Tibial artery (tissue), 4 donors: Measurements from ENCODE around the gene TSC1.
A peak's percentile ranks its signal among the peaks of the same experiment; 100 is the strongest.

ENCODE experiments used
- DNase-seq, 2 donors: peaks; one replicate each; pipeline ENCODE4 v3.0.0-alpha.2; 2019
- H3K27ac ChIP-seq, 2 donors: fragments of 200-600 bp; sonication (generic) in 1 of 2; 1 replicate in 1 of 2; 2 replicates in 1 of 2; pipeline ENCODE4 v1.5.1; 2018 to 2019; ENCODE audit warnings: mild to moderate bottlenecking in 1 of 2
- H3K27me3 ChIP-seq, 2 donors: fragments of 200-600 bp; sonication (generic) in 1 of 2; one replicate each; pipeline versions ENCODE4 v1.5.1 to v1.6.0; 2016 to 2019
- H3K36me3 ChIP-seq, 3 donors: fragments of 200-600 bp; sonication (generic) in 2 of 3; one replicate each; pipeline ENCODE4 v1.5.1; 2016 to 2019; ENCODE audit warnings: mild to moderate bottlenecking in 2 of 3
- H3K4me1 ChIP-seq, 4 donors: fragments of 200-600 bp; sonication (generic) in 2 of 4; 1 replicate in 3 of 4; 2 replicates in 1 of 4; pipeline ENCODE4 v1.5.1; 2016 to 2019
- H3K4me3 ChIP-seq, 2 donors: fragments of 200-600 bp; sonication (generic) in 1 of 2; 1 replicate in 1 of 2; 2 replicates in 1 of 2; pipeline ENCODE4 v1.5.1; 2018 to 2019; ENCODE audit warnings: mild to moderate bottlenecking in 2 of 2
- H3K9me3 ChIP-seq, 3 donors: fragments of 200-600 bp; sonication (generic) in 1 of 3; one replicate each; pipeline ENCODE4 v1.5.1; 2016 to 2019
- CTCF ChIP-seq, 2 experiments: fragments of 200-600 bp in 1 of 2; fragments of 450-650 bp in 1 of 2; IDR thresholded peaks; one replicate each; pipeline ENCODE4 v1.5.1; 2017 to 2019; ENCODE audit warnings: antibody characterized with exemption in 2 of 2, mild to moderate bottlenecking in 1 of 2, moderate library complexity in 1 of 2
- intact Hi-C: fragments of 100-400 bp; cut with DNase I; formaldehyde crosslinking; loops from one replicate; pipeline ENCODE4 v1.15.0; 2023; ENCODE audit warnings: low total_unique reads

TSC1 gene

GRCh38 chr9:132857616-132858342 is 86.6 kb downstream of the TSC1 start:
- intact Hi-C loops, result no loop called here
- Histone ChIP-seq H3K4me1 (peaks cover 0 to 6% (median 0%) of the 10 kb centered on the region in 4 donors), H3K27me3 (peaks cover 0 to 14% of the 10 kb centered on the region in 2 donors), H3K36me3 (no peaks in the 10 kb centered on the region), H3K27ac (peak overlapping the region; percentile 20 to 30), H3K4me3 (no peak overlapping the region), H3K9me3 (no peaks in the 10 kb centered on the region)
- TF ChIP-seq CTCF (IDR thresholded peaks at IDR 0.05), result no peak
- DNase-seq, result no peak

DNA sequence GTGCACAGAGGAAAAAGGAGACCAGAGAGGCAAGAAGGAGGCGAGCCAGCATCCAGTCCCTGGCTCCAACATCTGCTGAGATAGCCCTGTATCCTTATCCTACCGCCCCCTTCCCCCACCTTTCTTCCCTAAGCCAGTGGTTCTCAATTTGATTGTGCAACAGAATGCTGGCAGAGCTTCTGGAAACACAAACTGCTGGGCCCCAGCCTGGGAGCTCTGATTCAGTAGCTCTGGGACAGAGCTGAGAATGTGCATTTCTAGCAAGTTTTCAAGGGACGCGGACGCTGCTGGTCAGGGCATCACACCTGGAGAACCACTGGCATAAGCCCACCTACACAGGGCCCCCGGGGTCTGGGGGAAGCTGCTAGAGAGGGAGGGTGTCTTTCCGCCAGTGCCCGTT is 87.4 kb downstream of the TSC1 start:
- no peaks in the 10 kb centered on the region for H3K9me3 ChIP-seq
- TF ChIP-seq CTCF (IDR thresholded peaks at IDR 0.05), result no peak
- peak; percentile 76 to 86 for DNase-seq

GRCh38 chr9:132855904-132856303 is 88.5 kb downstream of the TSC1 start:
- Histone ChIP-seq H3K9me3 (no peaks in the 10 kb centered on the region), H3K4me3 (no peak overlapping the region), H3K36me3 (no peaks in the 10 kb centered on the region), H3K27ac (no peak overlapping the region), H3K4me1 (peaks cover 0 to 6% (median 0%) of the 10 kb centered on the region in 4 donors), H3K27me3 (peaks cover 0 to 14% of the 10 kb centered on the region in 2 donors)
- no peak for TF ChIP-seq CTCF (IDR thresholded peaks at IDR 0.05)
- intact Hi-C loops, result no loop called here
- DNase-seq, result no peak

More for the DNA sequence above, 87.4 kb downstream of the TSC1 start:
- no peak overlapping the region for H3K4me3 ChIP-seq
- peak overlapping the region; percentile 20 to 30 for H3K27ac ChIP-seq
- peaks cover 0 to 14% of the 10 kb centered on the region in 2 donors for H3K27me3 ChIP-seq
- peaks cover 0 to 6% (median 0%) of the 10 kb centered on the region in 4 donors for H3K4me1 ChIP-seq
- H3K36me3 ChIP-seq, result no peaks in the 10 kb centered on the region
- intact Hi-C loops, result no loop called here

DNA sequence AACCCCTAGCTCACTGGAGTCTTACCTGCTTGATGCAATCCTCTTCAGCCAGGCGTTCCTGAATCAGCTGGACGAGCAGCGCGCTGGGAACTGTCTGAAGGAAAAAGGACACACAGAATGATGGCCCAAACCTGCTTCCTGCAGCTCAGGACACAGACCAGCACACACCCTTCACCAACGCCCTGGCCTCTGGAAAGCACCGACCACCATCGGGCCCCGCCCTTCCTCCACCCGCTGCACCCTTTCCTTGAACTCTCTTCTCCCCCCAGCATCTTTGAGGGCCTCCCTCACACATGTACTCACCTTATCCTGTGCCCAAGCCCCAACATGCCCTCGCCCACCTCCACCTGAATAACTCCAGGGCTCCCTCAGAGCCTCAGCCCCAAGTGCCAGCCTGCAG is 89.6 kb downstream of the TSC1 start:
- no peak for TF ChIP-seq CTCF (IDR thresholded peaks at IDR 0.05)
- intact Hi-C loops, result no loop called here
- H3K4me3 ChIP-seq, result no peak overlapping the region
- H3K4me1 ChIP-seq, result peaks cover 0 to 6% (median 0%) of the 10 kb centered on the region in 4 donors
- H3K9me3 ChIP-seq, result no peaks in the 10 kb centered on the region
- H3K27ac ChIP-seq, result no peak overlapping the region
- peaks cover 0 to 14% of the 10 kb centered on the region in 2 donors for H3K27me3 ChIP-seq
- no peaks in the 10 kb centered on the region for H3K36me3 ChIP-seq
- DNase-seq, result no peak

GRCh38 chr9:132853482-132853881 is 90.9 kb downstream of the TSC1 start:
- TF ChIP-seq CTCF (IDR thresholded peaks at IDR 0.05), result no peak
- Histone ChIP-seq H3K36me3 (no peaks in the 10 kb centered on the region), H3K9me3 (no peaks in the 10 kb centered on the region), H3K27me3 (peaks cover 0 to 11% of the 10 kb centered on the region in 2 donors), H3K4me1 (peaks cover 0 to 6% (median 0%) of the 10 kb centered on the region in 4 donors), H3K27ac (no peak overlapping the region), H3K4me3 (no peak overlapping the region)
- intact Hi-C loops, result no loop called here
- no peak for DNase-seq
